Large intestine (tissue), 3 donors: ENCODE data around the gene SYT1. TPM values are rescaled to one million over a fixed set of nuclear protein-coding genes. Genes with fewer than 3 reads are reported as not detected.
A peak's percentile ranks its signal among the peaks of the same experiment; 100 is the strongest.
"Not testable (repeated sequence)": the region's sequence is repeated elsewhere in the genome, so short reads cannot be mapped to it uniquely, and the experiment has no call there.

Experiments
- DNase-seq, 2 donors: peaks; one replicate each; pipeline versions ENCODE4 v3.0.0 to v3.0.0-alpha.2; 2013
- H3K27ac ChIP-seq: one replicate; pipeline ENCODE4 v1.5.1; 2013; ENCODE audit warnings: low read length
- H3K27me3 ChIP-seq: 2 replicates; pipeline ENCODE4 v1.6.1; 2013; ENCODE audit warnings: low read length; ENCODE audit not compliant: control insufficient read depth, insufficient read depth
- H3K36me3 ChIP-seq: 2 replicates; pipeline ENCODE4 v1.6.1; 2013; ENCODE audit warnings: low read length; ENCODE audit not compliant: control insufficient read depth, insufficient read depth
- H3K4me1 ChIP-seq: one replicate; pipeline ENCODE4 v1.6.1; 2013; ENCODE audit warnings: low read length; ENCODE audit not compliant: control insufficient read depth, insufficient read depth
- H3K4me3 ChIP-seq: one replicate; pipeline ENCODE4 v1.5.1; 2013; ENCODE audit warnings: low read length
- H3K9me3 ChIP-seq: one replicate; pipeline ENCODE4 v1.6.1; 2013; ENCODE audit warnings: mild to moderate bottlenecking, low read depth, low read length, moderate library complexity; ENCODE audit not compliant: control insufficient read depth
- WGBS: methylation state at CpG from one replicate; pipeline ENCODE4 v1.1.5; 2013; ENCODE audit warnings: low lambda C conversion rate; ENCODE audit not compliant: insufficient coverage; 5-methylcytosine and 5-hydroxymethylcytosine counted together
- polyA plus RNA-seq: library from polyadenylated mRNA; unstranded; fragments of 120-200 nt; gene quantifications from one replicate; pipeline ENCODE4 v1.2.1, GENCODE V29; 2013

Gene SYT1
- polyA plus RNA-seq, 1 donor: 12.6 TPM

- no peaks in the 10 kb centered on the region for H3K27me3 ChIP-seq
- H3K4me1 ChIP-seq: peaks cover 18% of the 10 kb centered on the region
- no peak overlapping the region for H3K4me3 ChIP-seq
- WGBS: no CpG with 5 or more reads among the region's 1 CpG
- H3K9me3 ChIP-seq: no peaks in the 10 kb centered on the region
- DNase-seq: peak in 1 of 2 donors; percentile 43
- peak overlapping the region; percentile 64 for H3K27ac ChIP-seq
- no peaks in the 10 kb centered on the region for H3K36me3 ChIP-seq
Measured at GRCh38 chr12:79421236-79421740, 556.7 kb downstream of the SYT1 start.

- Histone ChIP-seq H3K36me3 (no peaks in the 10 kb centered on the region), H3K9me3 (no peaks in the 10 kb centered on the region), H3K27ac (no peak overlapping the region), H3K4me3 (no peak overlapping the region), H3K27me3 (no peaks in the 10 kb centered on the region), H3K4me1 (peaks cover 21% of the 10 kb centered on the region)
- 92% methylated on average over 2 of the region's 3 CpGs for WGBS
- DNase-seq: no peak
Measured at GRCh38 chr12:79422060-79422812, 557.7 kb downstream of the SYT1 start.

GRCh38 chr12:79423560-79423959 lies 559.0 kb downstream of the SYT1 start:
- H3K4me1 ChIP-seq: peaks cover 18% of the 10 kb centered on the region
- WGBS: 100% methylated on average over 1 of the region's 3 CpGs
- no peak overlapping the region for H3K4me3 ChIP-seq
- no peaks in the 10 kb centered on the region for H3K9me3 ChIP-seq
- DNase-seq: no peak
- no peak overlapping the region for H3K27ac ChIP-seq
- no peaks in the 10 kb centered on the region for H3K36me3 ChIP-seq
- H3K27me3 ChIP-seq: no peaks in the 10 kb centered on the region

DNA sequence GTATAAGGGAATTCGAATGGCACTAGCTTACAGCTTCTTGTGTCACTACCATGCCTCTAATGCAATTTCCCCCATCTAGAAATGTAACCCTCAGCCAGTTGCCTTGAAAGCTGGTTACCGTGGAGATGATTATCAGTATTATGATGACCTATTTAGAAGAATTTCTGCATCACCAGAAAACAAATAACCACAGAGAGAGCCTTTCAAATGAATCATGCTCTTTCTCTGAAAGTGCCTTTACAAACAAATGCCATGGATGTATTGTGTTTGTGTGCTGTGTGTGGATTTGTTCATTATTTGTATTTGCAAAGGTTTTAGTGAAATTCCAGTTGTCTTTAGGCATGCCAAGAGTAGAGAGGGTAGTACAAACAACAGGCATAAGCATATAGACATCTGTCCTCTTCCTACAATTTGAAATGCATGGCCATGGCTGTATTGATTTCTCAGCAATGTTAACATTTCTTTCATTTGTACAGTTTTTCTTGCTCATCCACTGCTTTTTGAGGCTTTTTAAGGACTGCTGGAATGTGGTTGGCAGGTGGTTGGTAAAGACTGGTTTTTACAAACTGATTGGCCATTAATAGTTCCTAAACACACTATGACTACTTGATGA lies 559.6 kb downstream of the SYT1 start:
- no peak for DNase-seq
- Histone ChIP-seq H3K9me3 (no peaks in the 10 kb centered on the region), H3K36me3 (no peaks in the 10 kb centered on the region), H3K4me1 (peaks cover 16% of the 10 kb centered on the region), H3K4me3 (no peak overlapping the region), H3K27me3 (no peaks in the 10 kb centered on the region), H3K27ac (no peak overlapping the region)
- WGBS: no CpG with 5 or more reads among the region's 2 CpGs

DNA sequence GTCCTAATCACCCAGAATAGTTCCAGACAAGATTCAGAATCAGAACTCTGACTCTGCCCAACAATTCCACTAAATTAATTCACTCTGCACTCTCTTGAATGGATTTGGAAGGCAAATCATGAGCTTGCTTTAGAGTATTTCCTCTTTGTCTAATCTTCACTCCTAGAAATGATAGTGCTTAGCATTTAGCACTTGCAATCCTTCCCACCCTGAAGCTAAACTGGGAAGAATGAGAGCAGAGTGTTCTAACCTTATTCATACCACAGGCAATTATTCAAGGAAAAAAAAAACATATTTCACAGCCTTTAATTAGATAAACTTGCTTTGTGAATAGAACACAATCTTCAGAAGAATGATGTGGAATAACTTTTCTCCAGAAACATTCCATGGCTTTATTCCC lies 561.5 kb downstream of the SYT1 start:
- peak in 1 of 2 donors; percentile 48 for DNase-seq
- Histone ChIP-seq H3K9me3 (no peaks in the 10 kb centered on the region), H3K27ac (peak overlapping the region; percentile 59), H3K4me3 (no peak overlapping the region), H3K4me1 (peaks cover 10% of the 10 kb centered on the region), H3K27me3 (no peaks in the 10 kb centered on the region), H3K36me3 (no peaks in the 10 kb centered on the region)

GRCh38 chr12:79426744-79427143 lies 562.2 kb downstream of the SYT1 start:
- WGBS: 0% methylated on average over 1 of the region's 3 CpGs
- peak overlapping the region; percentile 59 for H3K27ac ChIP-seq

GRCh38 chr12:79433465-79434072 lies 569.0 kb downstream of the SYT1 start:
- peaks cover 3% of the 10 kb centered on the region for H3K4me1 ChIP-seq
- no peaks in the 10 kb centered on the region for H3K9me3 ChIP-seq
- H3K36me3 ChIP-seq: no peaks in the 10 kb centered on the region
- H3K27me3 ChIP-seq: no peaks in the 10 kb centered on the region
- DNase-seq: no peak
- WGBS: 72% methylated on average over 3 of the region's 3 CpGs
- no peak overlapping the region for H3K27ac ChIP-seq
- H3K4me3 ChIP-seq: no peak overlapping the region

More at GRCh38 chr12:79426744-79427143, 562.2 kb downstream of the SYT1 start:
- not testable (repeated sequence) for H3K4me3 ChIP-seq, H3K4me1 ChIP-seq, H3K27me3 ChIP-seq, H3K9me3 ChIP-seq, H3K36me3 ChIP-seq
- DNase-seq: peak; percentile 19 to 44

- WGBS: 100% methylated on average over 1 of the region's 1 CpG
Measured at GRCh38 chr12:79434561-79434960, 570.0 kb downstream of the SYT1 start.

GRCh38 chr12:79435742-79436141 lies 571.2 kb downstream of the SYT1 start:
- Histone ChIP-seq H3K4me3 (no peak overlapping the region), H3K27ac (no peak overlapping the region), H3K4me1 (peaks cover 6% of the 10 kb centered on the region), H3K27me3 (no peaks in the 10 kb centered on the region), H3K36me3 (no peaks in the 10 kb centered on the region), H3K9me3 (no peaks in the 10 kb centered on the region)
- DNase-seq: no peak
- WGBS: no CpG with 5 or more reads among the region's 1 CpG

More at GRCh38 chr12:79434561-79434960, 570.0 kb downstream of the SYT1 start:
- no peaks in the 10 kb centered on the region for H3K27me3 ChIP-seq
- no peak for DNase-seq
- no peaks in the 10 kb centered on the region for H3K9me3 ChIP-seq
- no peaks in the 10 kb centered on the region for H3K36me3 ChIP-seq
- H3K4me3 ChIP-seq: no peak overlapping the region
- peaks cover 6% of the 10 kb centered on the region for H3K4me1 ChIP-seq
- no peak overlapping the region for H3K27ac ChIP-seq

DNA sequence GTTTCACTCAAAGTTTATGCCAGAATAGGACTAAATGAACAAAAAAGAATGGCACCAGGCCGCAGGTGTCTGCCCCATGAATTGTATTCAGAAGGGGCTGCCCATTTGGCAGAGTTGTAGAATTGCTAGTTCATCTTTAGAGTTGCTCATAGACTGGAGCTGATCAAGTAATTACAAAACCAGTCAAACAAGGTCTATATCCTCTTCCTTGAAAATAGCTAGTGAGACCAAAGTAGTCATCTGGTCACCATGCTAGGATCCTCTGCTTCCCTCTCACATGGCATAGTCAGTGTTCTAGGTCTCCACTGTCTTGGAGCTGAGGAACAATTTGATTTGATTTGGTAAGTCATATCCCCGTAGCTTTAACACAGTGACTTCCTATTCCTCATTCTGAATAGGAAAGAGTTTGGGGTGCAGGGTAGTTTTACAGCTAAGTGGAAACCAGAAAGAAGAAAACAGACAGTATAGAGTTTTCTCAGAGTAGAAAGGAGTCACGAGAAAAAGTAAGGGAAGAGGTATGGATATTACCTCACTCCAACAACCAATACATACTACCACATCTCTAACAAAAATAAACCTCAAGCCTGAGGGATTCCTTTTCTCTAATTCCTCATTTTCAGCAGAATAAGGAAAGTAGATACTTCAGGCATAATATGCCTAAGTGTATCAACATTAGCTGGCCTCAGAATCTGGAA lies 574.1 kb downstream of the SYT1 start:
- Histone ChIP-seq H3K9me3 (no peaks in the 10 kb centered on the region), H3K27ac (no peak overlapping the region), H3K27me3 (no peaks in the 10 kb centered on the region), H3K4me3 (no peak overlapping the region), H3K4me1 (peaks cover 6% of the 10 kb centered on the region), H3K36me3 (no peaks in the 10 kb centered on the region)
- 100% methylated on average over 1 of the region's 3 CpGs for WGBS
- no peak for DNase-seq
